ENCODE measurements around the gene CBX6.

CBX6 gene

GRCh38 chr22:38840129-38840528 lies 31.9 kb downstream of the CBX6 start:
- no peak for DNase-seq (ENCODE audit: low spot score)

- DNase-seq (ENCODE audit: low spot score): no peak
Observed at GRCh38 chr22:38839686-38840085, 32.3 kb downstream of the CBX6 start.

- DNase-seq (ENCODE audit: low spot score): no peak
Observed at GRCh38 chr22:38837414-38837928, 34.5 kb downstream of the CBX6 start.

GRCh38 chr22:38835888-38836301 lies 36.1 kb downstream of the CBX6 start:
- no peak for DNase-seq (ENCODE audit: low spot score)

- DNase-seq (ENCODE audit: low spot score): no peak
Observed at GRCh38 chr22:38834991-38835390, 37.0 kb downstream of the CBX6 start.

- no peak for DNase-seq (ENCODE audit: low spot score)
Observed at GRCh38 chr22:38834215-38834953, 37.6 kb downstream of the CBX6 start.

- no peak for DNase-seq (ENCODE audit: low spot score)
Observed at GRCh38 chr22:38833061-38833460, 39.0 kb downstream of the CBX6 start.

- peak; percentile 42 for DNase-seq (ENCODE audit: low spot score)
Observed at GRCh38 chr22:38832005-38832978, 39.7 kb downstream of the CBX6 start.

- DNase-seq (ENCODE audit: low spot score): no peak
Observed at GRCh38 chr22:38831166-38831945, 40.7 kb downstream of the CBX6 start.

GRCh38 chr22:38830845-38831108 lies 41.2 kb downstream of the CBX6 start:
- DNase-seq (ENCODE audit: low spot score): no peak

GRCh38 chr22:38830026-38830844 lies 41.8 kb downstream of the CBX6 start:
- no peak for DNase-seq (ENCODE audit: low spot score)

GRCh38 chr22:38829485-38829884 lies 42.5 kb downstream of the CBX6 start:
- no peak for DNase-seq (ENCODE audit: low spot score)

GRCh38 chr22:38828616-38829205 lies 43.3 kb downstream of the CBX6 start:
- DNase-seq (ENCODE audit: low spot score): no peak

- DNase-seq (ENCODE audit: low spot score): no peak
Observed at GRCh38 chr22:38828191-38828590, 43.8 kb downstream of the CBX6 start.

GRCh38 chr22:38827510-38827909 lies 44.5 kb downstream of the CBX6 start:
- no peak for DNase-seq (ENCODE audit: low spot score)

- DNase-seq (ENCODE audit: low spot score): no peak
Observed at GRCh38 chr22:38826801-38827200, 45.2 kb downstream of the CBX6 start.

GRCh38 chr22:38826386-38826785 lies 45.6 kb downstream of the CBX6 start:
- no peak for DNase-seq (ENCODE audit: low spot score)

GRCh38 chr22:38824585-38824984 lies 47.4 kb downstream of the CBX6 start:
- peak; percentile 65 for DNase-seq (ENCODE audit: low spot score)

- no peak for DNase-seq (ENCODE audit: low spot score)
Observed at GRCh38 chr22:38823637-38824036, 48.4 kb downstream of the CBX6 start.

GRCh38 chr22:38823076-38823475 lies 48.9 kb downstream of the CBX6 start:
- no peak for DNase-seq (ENCODE audit: low spot score)

- no peak for DNase-seq (ENCODE audit: low spot score)
Observed at GRCh38 chr22:38820020-38820419, 52.0 kb downstream of the CBX6 start.

Data from putamen (tissue), 1 donor.